GM18868 (cell line): ENCODE data around the gene DNAJC28.
"Not testable (repeated sequence)": the region's sequence is repeated elsewhere in the genome, so short reads cannot be mapped to it uniquely, and the experiment has no call there.

Source experiments
- ATAC-seq: cut with Tn5 transposase; IDR thresholded peaks from one replicate; pipeline ENCODE4 v1.9.1; 2021; ENCODE audit warnings: mild to moderate bottlenecking, moderate library complexity; ENCODE audit not compliant: unreplicated experiment

DNAJC28 gene, protein sequence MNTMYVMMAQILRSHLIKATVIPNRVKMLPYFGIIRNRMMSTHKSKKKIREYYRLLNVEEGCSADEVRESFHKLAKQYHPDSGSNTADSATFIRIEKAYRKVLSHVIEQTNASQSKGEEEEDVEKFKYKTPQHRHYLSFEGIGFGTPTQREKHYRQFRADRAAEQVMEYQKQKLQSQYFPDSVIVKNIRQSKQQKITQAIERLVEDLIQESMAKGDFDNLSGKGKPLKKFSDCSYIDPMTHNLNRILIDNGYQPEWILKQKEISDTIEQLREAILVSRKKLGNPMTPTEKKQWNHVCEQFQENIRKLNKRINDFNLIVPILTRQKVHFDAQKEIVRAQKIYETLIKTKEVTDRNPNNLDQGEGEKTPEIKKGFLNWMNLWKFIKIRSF

DNA sequence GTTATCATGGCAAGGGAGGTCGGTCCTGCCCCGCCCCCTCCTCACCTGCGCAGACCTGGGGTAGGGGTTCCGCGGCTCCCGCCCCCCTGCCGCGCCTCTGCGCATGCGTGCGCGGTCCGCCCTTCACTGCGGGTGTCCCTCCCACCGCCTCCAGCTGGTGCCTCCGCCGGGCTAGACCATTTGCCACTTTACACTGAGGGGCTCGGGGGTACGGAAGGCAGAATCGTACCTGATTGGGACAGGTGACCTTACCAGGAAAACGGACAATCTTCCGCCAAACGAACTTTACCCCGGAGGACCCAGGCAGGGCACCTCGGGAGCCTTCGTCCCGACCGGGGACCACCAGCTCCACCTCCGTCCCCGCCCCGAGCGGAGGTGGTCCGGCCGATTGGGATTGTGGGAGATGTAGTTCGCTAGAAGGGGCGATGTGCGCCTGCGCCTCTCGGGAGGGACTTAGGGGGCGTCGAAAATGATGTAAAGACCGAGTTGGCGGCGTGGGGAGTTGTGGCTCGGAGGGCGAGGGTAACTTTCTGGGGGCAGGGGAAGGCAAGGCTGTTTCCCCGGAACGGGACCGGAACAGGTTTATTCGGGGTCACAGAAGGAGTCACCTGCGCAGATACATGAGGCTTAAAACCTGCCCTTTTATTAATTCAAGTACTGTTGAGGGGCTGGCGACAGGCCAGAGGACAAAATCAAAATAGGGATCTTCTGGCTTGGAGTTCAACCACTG is at the start of gene DNAJC28:
TSS of gene DNAJC28 (minus strand) at position 344 of the 730 bp plus-strand sequence. CDS start 2,323 bp downstream, outside the sequence.
- ATAC-seq, result peak; percentile 98

DNA sequence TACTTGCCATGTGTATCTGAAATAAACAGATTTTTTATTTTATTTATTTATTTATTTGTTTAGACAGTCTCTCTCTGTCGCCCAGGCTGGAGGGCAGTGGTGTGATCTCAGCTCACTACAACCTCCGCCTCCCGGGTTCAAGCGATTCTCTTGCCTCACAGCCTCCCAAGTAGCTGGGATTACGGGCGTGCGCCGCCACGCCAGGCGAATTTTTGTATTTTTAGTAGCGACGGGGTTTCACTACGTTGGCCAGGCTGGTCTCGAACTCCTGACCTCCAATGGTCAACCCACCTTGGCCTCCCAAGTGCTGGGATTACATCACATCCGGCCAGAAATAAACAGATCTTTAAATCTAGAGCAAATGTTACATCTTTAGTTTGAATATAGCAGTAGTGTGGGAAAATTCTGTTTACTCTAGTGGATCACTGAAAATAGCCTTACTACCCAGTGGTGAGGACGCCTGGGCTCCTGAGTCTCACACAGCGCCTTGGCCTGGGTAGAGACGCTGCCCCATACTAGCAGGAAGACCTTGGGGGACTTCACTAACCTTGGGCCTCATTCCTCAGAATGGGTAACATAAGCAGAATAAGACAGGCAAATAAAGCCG is 49.7 kb upstream of the DNAJC28 start:
- no peak for ATAC-seq

DNA sequence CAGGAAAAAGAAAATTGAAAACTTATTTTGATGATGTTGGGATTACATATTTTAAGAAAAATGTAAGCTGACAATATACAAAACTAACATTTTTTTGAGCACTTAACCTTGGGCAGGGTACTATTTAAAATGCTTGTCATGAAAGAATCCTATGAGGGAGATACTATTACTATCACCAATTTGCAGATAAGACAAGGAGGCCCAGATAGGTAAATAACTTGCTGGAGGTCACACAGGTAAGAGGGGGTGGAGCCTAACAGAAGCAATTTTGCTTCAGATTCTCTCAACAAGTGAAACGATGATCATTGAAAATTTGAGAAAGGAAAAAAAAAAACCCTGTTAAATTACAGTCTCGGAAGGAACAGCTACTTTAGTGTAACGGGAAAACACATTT is 49.2 kb upstream of the DNAJC28 start:
- ATAC-seq, result no peak

DNA sequence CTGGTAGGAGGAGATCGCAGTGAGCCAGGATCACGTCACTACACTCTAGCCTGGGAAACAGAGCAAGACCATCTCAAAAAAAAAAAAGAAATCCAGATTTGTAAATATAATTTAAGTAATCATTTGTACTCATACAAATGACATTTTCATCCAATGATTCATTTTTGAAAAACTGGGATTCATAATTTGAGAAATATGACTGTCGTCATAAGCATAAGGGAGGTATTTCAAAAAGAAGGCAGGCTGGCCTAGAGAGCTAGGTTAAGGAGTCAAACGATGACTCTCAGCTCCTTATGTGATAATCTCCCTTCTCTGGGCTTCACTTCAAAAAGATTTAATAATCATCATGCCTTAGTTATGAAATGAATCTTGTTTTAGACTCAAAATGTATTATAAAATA is 48.1 kb upstream of the DNAJC28 start:
- no peak for ATAC-seq

DNA sequence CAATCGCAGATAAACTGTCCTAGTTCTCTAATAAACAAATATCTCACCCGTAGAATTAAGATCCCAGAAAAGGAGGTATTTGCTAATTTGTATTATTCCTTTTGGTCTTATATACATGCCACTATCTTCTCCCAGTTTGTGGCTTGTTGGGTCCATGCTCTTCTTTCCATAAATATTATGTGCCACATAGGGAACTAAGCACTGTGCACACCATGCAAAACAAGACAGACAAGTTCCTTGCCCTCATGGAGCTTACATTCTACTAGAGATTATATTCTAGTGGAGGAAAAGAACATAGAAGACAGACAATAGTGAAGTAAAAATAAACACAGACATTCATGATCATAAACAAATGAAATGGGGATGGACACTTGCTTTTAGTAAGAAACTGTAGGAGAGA is 45.7 kb upstream of the DNAJC28 start:
- ATAC-seq, result no peak

DNA sequence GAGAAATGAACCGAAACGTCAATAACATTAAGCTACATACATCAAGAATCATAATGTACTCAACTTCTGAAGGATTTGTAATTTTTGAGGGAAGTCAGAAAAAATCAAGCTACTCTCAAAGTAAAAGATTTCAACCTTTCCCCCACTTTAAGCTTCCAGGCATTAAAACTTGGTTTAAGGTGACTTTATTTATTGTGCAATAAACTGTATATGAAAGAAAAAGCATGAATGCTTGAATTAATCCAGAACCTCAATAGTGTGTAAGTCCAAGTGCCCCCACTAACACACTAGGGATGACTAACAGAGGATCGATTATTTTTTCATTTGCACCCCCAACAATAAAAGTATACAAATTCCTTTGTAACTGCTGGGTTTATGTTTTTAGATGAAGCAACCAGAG is 39.5 kb upstream of the DNAJC28 start:
- ATAC-seq, result no peak

DNA sequence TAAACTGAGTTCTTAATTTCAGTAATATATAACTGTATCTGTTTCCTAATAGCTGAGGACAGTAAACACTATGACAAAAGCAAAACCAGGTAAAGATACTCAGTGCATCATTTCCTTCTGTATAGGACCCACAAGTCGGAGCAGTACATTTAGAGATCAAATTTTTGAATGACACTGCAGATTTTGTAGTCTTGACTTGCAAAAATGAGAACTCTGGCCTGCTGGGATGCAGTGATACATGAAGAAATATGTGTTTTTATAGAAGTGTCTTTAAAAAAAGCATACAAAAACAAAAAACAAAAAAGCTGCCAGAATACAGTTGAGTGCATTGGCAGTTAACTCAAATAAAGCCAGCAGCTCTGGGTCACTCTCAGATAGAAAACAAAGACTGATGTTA is 31.4 kb upstream of the DNAJC28 start:
- ATAC-seq, result no peak

DNA sequence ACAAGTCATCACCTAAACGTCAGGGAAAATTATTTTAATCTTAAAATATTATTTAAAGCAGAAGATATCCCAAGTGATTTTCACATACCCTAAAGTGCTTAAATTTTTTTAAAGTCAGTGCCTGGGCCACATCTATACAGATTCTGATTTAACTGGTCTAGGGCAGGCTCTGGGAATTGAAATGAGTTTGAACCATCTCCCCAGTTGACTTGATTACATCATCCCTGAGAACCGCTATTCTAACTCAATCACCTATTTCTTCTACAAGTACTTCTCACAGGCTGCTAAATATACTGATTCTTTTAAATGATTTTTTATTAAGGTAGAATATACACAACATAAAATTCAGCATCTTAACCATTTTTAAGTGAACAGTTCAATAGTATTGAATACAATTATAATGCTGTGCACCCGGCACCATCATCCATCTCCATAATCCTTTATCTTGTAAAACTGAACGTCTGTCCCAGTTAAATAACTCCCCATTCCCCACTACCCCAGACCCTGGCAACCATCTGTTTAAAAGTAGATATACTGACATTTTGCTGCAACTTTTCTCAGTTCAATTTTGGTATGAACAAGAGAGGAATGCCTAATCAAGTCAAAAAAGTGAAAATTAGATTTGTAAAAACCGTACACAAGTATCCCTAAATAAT is 30.9 kb upstream of the DNAJC28 start:
- ATAC-seq, result no peak

DNA sequence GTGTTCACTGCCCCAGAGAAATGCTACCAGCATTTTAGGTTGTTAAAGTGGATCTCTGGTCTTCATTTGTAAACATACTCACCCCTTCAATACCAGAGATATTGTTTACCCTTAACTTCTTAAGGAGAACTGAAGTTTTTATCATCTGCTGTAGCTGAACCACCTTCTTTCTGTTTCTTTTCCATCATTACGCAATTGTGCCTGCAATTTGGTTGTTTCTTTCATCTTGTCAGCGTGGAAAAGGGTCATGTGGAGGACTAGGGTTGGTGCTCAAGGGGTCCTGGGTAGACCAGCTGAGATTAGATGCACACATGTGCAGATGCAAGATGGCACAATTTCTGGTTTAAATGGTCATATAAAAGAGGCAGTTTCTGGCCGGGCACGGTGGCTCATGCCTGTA is 27.4 kb upstream of the DNAJC28 start:
- no peak for ATAC-seq

DNA sequence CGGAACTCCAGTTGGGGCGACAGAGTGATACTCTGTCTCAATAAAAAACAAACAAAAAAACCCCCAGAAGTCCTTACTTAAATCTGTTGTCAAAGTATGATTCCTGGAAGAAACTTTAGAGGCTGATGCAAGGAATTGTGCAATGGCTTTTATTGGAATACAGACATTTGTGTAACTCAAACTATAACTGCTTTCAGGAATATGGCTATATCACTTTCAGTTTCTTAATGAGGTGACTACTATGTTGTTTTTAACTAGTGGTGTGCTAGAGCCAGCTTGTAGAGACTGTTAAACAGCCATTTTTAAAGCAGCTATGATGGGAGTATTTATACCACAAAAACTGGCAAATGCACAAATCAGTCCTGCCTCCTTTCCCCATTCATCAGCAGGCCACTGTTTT is 22.7 kb upstream of the DNAJC28 start:
- ATAC-seq, result no peak

DNA sequence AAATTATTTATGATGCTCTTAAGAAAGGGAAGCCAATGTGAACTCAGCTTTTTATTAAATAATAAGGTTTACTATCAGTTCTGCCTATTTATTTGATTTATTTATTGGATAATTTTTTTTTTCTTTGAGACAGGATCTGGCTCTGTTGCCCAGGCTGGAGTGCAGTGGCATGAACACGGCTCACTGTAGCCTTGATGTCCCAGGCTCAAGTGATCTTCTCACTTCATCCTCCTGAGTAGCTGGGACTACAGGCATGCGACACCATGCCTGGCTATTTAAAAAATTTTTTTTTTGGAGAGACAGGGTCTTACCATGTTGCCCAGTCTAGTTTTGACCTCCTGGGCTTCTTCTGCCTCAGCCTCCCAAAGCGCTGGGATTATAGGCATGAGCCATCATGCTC is 21.0 kb upstream of the DNAJC28 start:
- no peak for ATAC-seq

DNA sequence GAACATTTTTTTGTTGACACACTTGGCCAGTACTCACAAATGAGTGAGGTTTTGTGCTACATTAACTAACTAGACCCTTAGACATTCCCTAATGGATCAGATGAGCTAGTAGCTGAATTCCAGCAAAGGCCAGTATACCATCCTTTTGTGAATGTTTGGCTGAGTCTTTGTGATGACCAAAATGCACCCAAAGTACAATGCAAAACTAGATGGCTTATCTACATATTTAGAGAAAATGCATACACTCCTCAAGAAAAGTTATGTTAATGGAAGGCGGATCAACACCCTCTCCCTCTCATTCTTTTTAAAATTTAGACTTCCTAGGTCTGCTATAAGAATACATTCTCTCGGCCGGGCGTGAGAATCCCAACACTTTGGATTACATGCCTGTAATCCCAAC is 20.1 kb upstream of the DNAJC28 start:
- ATAC-seq, result no peak

DNA sequence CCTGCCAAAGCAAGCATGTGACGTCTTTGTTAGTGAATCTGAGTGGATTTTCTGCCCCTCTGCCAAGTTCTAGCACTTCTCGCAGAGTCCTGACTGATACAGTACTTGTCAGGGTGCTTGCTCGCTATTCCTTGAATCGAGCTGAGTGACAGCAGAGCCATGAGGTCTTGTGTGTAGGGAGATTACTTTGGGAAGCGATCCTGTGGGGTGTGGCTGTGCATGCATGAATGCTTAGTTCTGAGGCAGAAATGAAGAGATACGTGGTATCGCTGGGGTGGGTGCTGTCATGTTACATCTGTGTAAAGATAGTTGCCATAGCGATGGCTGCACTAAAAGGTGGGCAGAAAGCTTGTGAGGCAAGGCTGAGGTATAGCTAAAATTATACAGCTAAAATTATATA is 19.3 kb upstream of the DNAJC28 start:
- no peak for ATAC-seq

DNA sequence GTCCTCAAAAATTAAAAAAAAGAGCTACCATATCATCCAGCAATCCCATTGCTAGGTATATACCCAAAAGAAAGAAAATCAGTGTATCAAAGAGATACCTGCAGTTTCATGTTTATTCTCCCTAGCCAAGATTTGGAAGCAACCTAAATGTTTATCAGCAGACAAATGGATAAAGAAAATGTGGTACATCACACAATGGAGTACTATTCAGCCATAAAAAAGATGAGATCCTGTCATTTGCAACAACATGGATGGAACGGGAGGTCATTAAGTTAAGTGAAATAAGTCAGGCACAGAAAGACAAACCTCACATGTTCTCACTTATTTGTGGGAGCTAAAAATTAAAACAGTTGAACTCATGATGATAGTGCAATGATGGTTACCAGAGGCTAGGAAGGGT is 15.5 kb upstream of the DNAJC28 start:
- ATAC-seq, result not testable (repeated sequence)

DNA sequence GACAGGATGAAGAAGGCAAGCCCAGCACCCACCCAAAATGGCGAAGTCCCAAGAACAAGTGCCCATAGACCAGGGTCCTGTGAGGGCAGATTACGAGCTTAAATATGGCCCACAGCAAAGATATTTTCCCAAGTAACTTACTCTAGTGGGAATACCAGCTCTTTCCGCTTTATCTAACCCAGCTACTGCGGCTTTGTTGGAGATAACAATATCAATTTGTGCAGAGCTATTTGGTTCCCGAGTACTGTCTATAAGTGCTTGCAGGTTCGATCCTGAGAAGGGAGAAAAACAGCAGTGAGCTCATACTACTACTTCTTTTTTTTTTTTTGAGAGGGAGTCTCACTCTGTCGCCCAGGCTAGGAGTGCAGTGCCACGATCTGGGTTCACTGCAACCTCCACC is 14.3 kb upstream of the DNAJC28 start:
- no peak for ATAC-seq

DNA sequence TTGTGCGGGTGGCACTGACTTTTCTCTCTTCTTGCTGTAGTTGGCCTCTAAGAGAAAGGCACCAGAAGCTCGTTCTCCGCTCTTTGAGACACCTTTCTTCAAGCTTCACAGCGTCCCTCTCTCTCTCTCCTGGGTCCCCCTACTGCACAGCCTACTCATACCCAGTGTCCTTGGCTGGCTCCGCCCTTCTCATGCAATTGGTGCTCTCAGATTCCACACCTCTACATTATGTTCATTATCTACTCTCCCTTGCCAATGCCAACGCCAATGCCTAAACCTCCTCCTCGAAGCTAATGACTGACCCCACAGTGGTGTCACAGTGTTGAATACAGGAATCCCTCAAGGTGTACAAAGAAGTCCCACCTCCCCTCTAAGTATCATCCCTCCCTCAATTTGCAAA is 4.8 kb upstream of the DNAJC28 start:
- ATAC-seq, result no peak

DNA sequence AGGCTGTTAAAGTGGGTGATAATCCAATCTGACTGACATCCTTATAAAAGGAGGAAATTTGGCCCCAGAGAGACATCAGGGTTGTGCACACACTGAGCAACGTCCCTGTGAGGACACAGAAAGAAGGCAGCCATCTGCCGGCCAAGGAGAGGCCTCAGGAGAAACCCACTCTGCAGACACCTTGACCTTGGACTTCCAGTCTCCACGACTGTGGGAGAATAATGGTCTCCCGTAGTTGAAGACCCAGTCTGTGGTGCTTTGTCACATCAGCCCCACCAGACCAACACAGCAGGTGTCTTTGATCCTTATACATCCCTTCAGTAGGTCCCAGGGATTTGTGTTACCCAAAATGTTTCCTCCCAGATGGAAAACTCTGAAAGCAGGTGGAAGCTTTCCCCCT is 4.2 kb upstream of the DNAJC28 start:
- no peak for ATAC-seq

DNA sequence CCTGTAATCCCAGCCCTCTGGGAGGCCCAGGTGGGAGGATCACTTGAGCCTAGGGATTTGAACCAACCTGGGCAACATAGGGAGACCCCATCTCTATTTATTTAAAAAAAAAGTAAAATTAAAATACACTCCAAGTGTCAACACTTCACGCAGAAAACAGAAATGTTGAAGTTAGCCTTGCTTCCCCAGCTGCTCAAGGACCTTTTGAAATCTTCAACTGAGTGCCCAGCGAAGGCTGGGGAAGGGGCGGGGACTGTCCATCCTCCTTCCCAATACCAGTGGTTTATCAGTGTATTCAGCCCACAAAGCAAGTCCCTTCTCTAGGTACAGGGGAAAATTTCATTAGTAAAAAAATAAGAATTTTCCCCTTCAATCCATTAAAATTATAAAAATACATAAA is 2.2 kb upstream of the DNAJC28 start:
- ATAC-seq, result no peak

DNA sequence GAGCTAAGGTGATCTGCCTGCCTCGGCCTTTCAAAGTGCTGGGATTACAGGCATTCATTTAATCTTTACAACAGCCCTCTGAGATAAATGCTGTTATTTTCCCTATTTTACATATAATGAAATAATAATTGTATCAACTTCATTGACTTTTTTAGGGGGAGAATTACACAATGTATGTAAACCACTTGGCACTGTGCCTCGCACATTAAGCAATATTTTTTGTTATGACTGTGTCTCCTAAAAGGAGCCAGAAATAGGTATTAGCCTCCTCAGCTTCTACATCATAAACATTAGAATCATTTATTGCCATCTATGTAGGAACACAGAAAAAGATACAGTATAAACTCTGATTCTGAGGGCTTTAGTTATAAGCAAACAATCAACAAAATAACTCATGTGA is 1.1 kb upstream of the DNAJC28 start:
- ATAC-seq, result no peak

DNA sequence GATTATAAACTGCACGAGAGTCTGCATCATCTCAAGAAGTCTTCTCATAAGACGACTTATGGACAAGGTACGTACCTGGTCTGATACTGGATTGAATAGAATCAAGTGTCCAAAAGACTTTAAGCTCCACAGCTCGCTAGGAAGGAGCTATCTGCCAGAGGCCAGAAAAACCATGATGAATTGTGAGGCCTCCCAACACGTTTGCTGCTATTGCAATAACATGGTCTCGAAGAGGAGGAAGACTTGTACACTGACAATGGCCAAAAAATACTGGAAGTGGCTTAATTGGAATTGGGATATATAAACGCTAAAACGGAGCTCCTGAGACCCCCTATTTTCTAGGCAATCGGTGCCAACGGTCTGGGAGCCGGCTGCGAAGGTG is 534 bp downstream of the DNAJC28 start:
- no peak for ATAC-seq

DNA sequence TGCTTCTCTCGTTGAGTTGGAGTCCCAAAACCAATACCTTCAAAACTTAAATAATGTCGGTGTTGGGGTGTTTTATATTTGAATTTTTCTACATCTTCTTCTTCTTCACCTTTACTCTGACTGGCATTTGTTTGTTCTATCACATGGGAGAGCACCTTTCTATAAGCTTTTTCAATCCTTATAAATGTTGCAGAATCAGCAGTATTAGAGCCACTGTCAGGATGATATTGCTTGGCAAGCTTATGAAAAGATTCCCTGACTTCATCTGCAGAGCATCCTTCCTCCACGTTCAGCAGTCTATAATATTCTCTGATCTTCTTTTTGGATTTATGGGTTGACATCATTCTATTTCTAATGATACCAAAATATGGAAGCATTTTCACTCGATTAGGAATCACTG is 2.6 kb downstream of the DNAJC28 start:
- no peak for ATAC-seq

DNA sequence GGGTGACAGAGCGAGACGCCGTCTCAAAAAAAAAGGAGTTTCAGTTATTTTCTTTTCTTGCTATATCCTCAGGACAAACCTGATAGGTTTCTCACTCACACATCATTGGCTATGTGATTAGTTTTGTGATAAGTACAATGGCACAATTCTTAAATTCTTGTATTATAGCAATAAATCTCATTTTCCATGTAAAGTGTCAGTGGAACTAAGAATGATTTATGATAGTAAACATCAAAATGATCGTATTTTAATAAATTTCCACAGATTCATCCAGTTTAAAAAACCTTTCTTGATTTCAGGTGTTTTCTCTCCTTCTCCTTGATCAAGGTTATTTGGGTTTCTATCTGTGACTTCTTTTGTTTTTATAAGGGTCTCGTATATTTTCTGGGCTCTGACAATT is 3.5 kb downstream of the DNAJC28 start:
- no peak for ATAC-seq
